Tongue (tissue), 2 donors: Measurements from ENCODE around the gene SLC24A4. TPM values are rescaled to one million over a fixed set of nuclear protein-coding genes. Genes with fewer than 3 reads are reported as not detected.
A peak's percentile ranks its signal among the peaks of the same experiment; 100 is the strongest.

ENCODE experiments used
- DNase-seq: peaks from one replicate; pipeline ENCODE4 v3.0.0-alpha.2; 2015
- total RNA-seq: library from RNA; depleted of rRNA; stranded (reverse); fragments of >200 nt; gene quantifications from one replicate; pipeline ENCODE4 v1.2.3, GENCODE V29; 2014

The SLC24A4 gene
- total RNA-seq, 1 donor from 2014 or later, result 1.0 TPM

GRCh38 chr14:92459030-92459949, 136.3 kb downstream of the SLC24A4 start:
- peak; percentile 72 for DNase-seq

- no peak for DNase-seq
Measured at GRCh38 chr14:92459950-92460421, 137.0 kb downstream of the SLC24A4 start.

- no peak for DNase-seq
Measured at GRCh38 chr14:92460541-92460915, 137.6 kb downstream of the SLC24A4 start.

- DNase-seq, result no peak
Measured at GRCh38 chr14:92460916-92461579, 138.1 kb downstream of the SLC24A4 start.

- DNase-seq, result no peak
Measured at GRCh38 chr14:92461891-92462290, 138.9 kb downstream of the SLC24A4 start.

GRCh38 chr14:92462568-92462967, 139.6 kb downstream of the SLC24A4 start:
- DNase-seq, result no peak

GRCh38 chr14:92463141-92463540, 140.2 kb downstream of the SLC24A4 start:
- DNase-seq, result no peak

GRCh38 chr14:92464156-92464555, 141.2 kb downstream of the SLC24A4 start:
- no peak for DNase-seq

- DNase-seq, result no peak
Measured at GRCh38 chr14:92464716-92465115, 141.8 kb downstream of the SLC24A4 start.

GRCh38 chr14:92465353-92466055, 142.5 kb downstream of the SLC24A4 start:
- DNase-seq, result no peak

GRCh38 chr14:92466059-92466458, 143.1 kb downstream of the SLC24A4 start:
- no peak for DNase-seq

GRCh38 chr14:92469515-92469914, 146.6 kb downstream of the SLC24A4 start:
- no peak for DNase-seq

GRCh38 chr14:92470215-92470614, 147.2 kb downstream of the SLC24A4 start:
- no peak for DNase-seq

GRCh38 chr14:92470811-92471210, 147.8 kb downstream of the SLC24A4 start:
- DNase-seq, result no peak

- no peak for DNase-seq
Measured at GRCh38 chr14:92471919-92472318, 149.0 kb downstream of the SLC24A4 start.

- no peak for DNase-seq
Measured at GRCh38 chr14:92472860-92473259, 149.9 kb downstream of the SLC24A4 start.

- DNase-seq, result no peak
Measured at GRCh38 chr14:92473261-92473968, 150.4 kb downstream of the SLC24A4 start.

- DNase-seq, result no peak
Measured at GRCh38 chr14:92473969-92474535, 151.1 kb downstream of the SLC24A4 start.

- DNase-seq, result no peak
Measured at GRCh38 chr14:92475037-92475436, 152.1 kb downstream of the SLC24A4 start.

- DNase-seq, result no peak
Measured at GRCh38 chr14:92475451-92476187, 152.7 kb downstream of the SLC24A4 start.

GRCh38 chr14:92480856-92481255, 157.9 kb downstream of the SLC24A4 start:
- no peak for DNase-seq
